Trophoblast cell (in vitro differentiated cells and primary cell): ENCODE measurements around the gene DHTKD1.
"Not testable (repeated sequence)": the region's sequence is repeated elsewhere in the genome, so short reads cannot be mapped to it uniquely, and the experiment has no call there.

Source experiments
- DNase-seq, 2 donors: peaks; one replicate each; pipeline ENCODE4 v3.0.0-alpha.2; 2016
- H2AFZ ChIP-seq: 2 replicates; pipeline ENCODE4 v1.6.1; 2013; ENCODE audit warnings: low read length, moderate library complexity, mild to moderate bottlenecking; ENCODE audit not compliant: insufficient read depth, poor library complexity
- H2AK5ac ChIP-seq: 2 replicates; pipeline ENCODE4 v1.6.1; 2013; ENCODE audit warnings: mild to moderate bottlenecking, low read length
- H2BK120ac ChIP-seq: 2 replicates; pipeline ENCODE4 v1.6.1; 2013; ENCODE audit warnings: low read length, mild to moderate bottlenecking, moderate library complexity; ENCODE audit not compliant: insufficient read depth, poor library complexity
- H2BK12ac ChIP-seq: 2 replicates; pipeline ENCODE4 v1.6.1; 2013; ENCODE audit warnings: mild to moderate bottlenecking, low read length, moderate library complexity
- H2BK5ac ChIP-seq: 2 replicates; pipeline ENCODE4 v1.6.1; 2013; ENCODE audit warnings: low read length, low read depth, moderate library complexity, mild to moderate bottlenecking; ENCODE audit not compliant: poor library complexity
- H3K14ac ChIP-seq: 2 replicates; pipeline ENCODE4 v1.6.1; 2013; ENCODE audit warnings: mild to moderate bottlenecking, low read length
- H3K18ac ChIP-seq: 2 replicates; pipeline ENCODE4 v1.6.1; 2013; ENCODE audit warnings: mild to moderate bottlenecking, low read length
- H3K23ac ChIP-seq: 2 replicates; pipeline ENCODE4 v1.6.1; 2013; ENCODE audit warnings: low read length
- H3K27ac ChIP-seq: 2 replicates; pipeline ENCODE4 v1.5.1; 2013; ENCODE audit warnings: low read depth, mild to moderate bottlenecking, inconsistent platforms, low read length, moderate library complexity
- H3K27me3 ChIP-seq: 2 replicates; pipeline ENCODE4 v1.6.1; 2013; ENCODE audit warnings: inconsistent platforms, mild to moderate bottlenecking, low read length, moderate library complexity; ENCODE audit not compliant: insufficient read depth
- H3K36me3 ChIP-seq, 2 experiments: 1 replicate in 1 of 2; 2 replicates in 1 of 2; pipeline ENCODE4 v1.6.1; 2013; ENCODE audit warnings: low read length in 2 of 2, mild to moderate bottlenecking in 2 of 2, moderate library complexity in 1 of 2; ENCODE audit not compliant: insufficient read depth in 2 of 2, control insufficient read depth in 1 of 2
- H3K4ac ChIP-seq: 2 replicates; pipeline ENCODE4 v1.6.1; 2013; ENCODE audit warnings: low read depth, mild to moderate bottlenecking, low read length, moderate library complexity
- H3K4me1 ChIP-seq, 2 experiments: 1 replicate in 1 of 2; 2 replicates in 1 of 2; pipeline ENCODE4 v1.6.1; 2013; ENCODE audit warnings: low read length in 2 of 2, mild to moderate bottlenecking in 2 of 2, moderate library complexity in 1 of 2; ENCODE audit not compliant: insufficient read depth in 2 of 2, control insufficient read depth in 1 of 2
- H3K4me2 ChIP-seq: 2 replicates; pipeline ENCODE4 v1.6.1; 2013; ENCODE audit warnings: inconsistent platforms, mild to moderate bottlenecking, low read length, moderate library complexity
- H3K4me3 ChIP-seq: 2 replicates; pipeline ENCODE4 v1.5.1; 2013; ENCODE audit warnings: mild to moderate bottlenecking, low read depth, low read length, inconsistent platforms
- H3K79me1 ChIP-seq: one replicate; pipeline ENCODE4 v1.6.1; 2013; ENCODE audit warnings: low read length
- H3K79me2 ChIP-seq: 2 replicates; pipeline ENCODE4 v1.6.1; 2013; ENCODE audit warnings: low read length, mild to moderate bottlenecking; ENCODE audit not compliant: control insufficient read depth, insufficient read depth, poor library complexity
- H3K9ac ChIP-seq: 2 replicates; pipeline ENCODE4 v1.6.1; 2013; ENCODE audit warnings: mild to moderate bottlenecking, low read length
- H3K9me3 ChIP-seq: 2 replicates; pipeline ENCODE4 v1.6.1; 2013; ENCODE audit warnings: low read depth, mild to moderate bottlenecking, control low read depth, inconsistent platforms, low read length; ENCODE audit not compliant: insufficient read depth
- H4K12ac ChIP-seq: 2 replicates; pipeline ENCODE4 v1.6.1; 2013; ENCODE audit warnings: low read depth, mild to moderate bottlenecking, low read length, moderate library complexity
- H4K8ac ChIP-seq: 2 replicates; pipeline ENCODE4 v1.6.1; 2013; ENCODE audit warnings: low read depth, mild to moderate bottlenecking, low read length, moderate library complexity
- H4K91ac ChIP-seq: one replicate; pipeline ENCODE4 v1.6.1; 2013; ENCODE audit warnings: low read depth, mild to moderate bottlenecking, low read length, moderate library complexity
- WGBS: extraction: QIAGEN DNeasy Blood & Tissue Kit; methylation state at CpG from one replicate; pipeline ENCODE4 v1.1.7; 2013; ENCODE audit warnings: missing lambda C conversion rate; ENCODE audit not compliant: insufficient read length, insufficient coverage; ENCODE audit errors: extremely low coverage; 5-methylcytosine and 5-hydroxymethylcytosine counted together

Gene DHTKD1

DNA sequence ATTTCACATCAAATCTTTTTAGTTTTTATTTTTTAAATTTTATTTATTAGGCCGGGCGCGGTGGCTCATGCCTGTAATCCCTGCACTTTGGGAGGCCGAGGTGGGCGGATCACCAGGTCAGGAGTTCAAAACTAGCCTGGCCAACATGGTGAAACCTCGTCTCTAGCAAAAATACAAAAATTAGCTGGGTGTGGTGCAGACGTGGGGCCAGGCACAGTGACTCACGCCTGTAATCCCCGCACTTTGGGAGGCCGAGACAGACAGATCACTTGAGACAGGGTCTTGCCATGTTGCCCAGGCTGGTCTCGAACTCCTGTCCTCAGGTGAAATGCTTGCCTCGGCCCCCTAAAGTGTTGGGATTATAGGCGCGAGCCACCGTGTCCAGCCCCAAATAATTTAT, 2.7 kb downstream of the DHTKD1 start:
- DNase-seq, H4K8ac ChIP-seq, H2BK120ac ChIP-seq, H3K79me2 ChIP-seq, H3K4me1 ChIP-seq, H3K27me3 ChIP-seq, H3K9me3 ChIP-seq, H3K4me2 ChIP-seq, H2BK12ac ChIP-seq, H3K4ac ChIP-seq, H3K14ac ChIP-seq, H2BK5ac ChIP-seq, H2AFZ ChIP-seq, H4K12ac ChIP-seq, H3K23ac ChIP-seq, H4K91ac ChIP-seq, H3K36me3 ChIP-seq, H3K27ac ChIP-seq, H3K9ac ChIP-seq, H2AK5ac ChIP-seq, H3K4me3 ChIP-seq, H3K18ac ChIP-seq, H3K79me1 ChIP-seq: not testable (repeated sequence)
- WGBS, result no CpG with 5 or more reads among the region's 15 CpGs

GRCh38 chr10:12073526-12073925, 4.8 kb downstream of the DHTKD1 start:
- no peak overlapping the region for H2BK120ac ChIP-seq

DNA sequence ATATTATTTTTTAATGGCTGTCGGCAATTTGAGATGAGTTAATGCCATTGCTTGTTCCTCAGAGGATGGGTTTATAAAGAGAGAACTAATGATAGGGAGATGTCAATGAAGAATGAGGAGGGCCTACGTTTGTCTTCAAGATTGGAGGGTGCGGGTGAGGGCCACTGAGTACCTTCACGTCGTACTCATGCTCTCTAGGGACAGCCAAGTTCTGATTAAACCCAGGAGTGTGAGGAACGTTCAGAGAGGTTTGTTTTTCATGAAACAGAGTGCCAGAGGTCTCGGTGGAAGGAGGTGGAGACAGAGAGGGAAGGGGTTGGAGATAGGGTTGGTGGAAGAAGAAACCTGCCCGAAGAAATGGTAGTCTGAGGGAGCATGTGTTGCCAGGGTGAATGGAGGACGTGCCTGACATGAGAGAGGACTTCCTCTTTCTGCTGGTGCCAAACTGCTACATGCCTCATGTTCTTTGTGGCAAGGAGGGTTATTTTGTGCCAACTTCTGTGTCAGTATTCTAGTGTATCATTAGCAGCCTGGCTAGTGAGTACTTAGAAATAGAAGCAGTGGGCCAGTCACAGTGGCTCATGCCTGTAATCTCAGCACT, 8.9 kb downstream of the DHTKD1 start:
- WGBS, result no CpG with 5 or more reads among the region's 9 CpGs

More at GRCh38 chr10:12073526-12073925, 4.8 kb downstream of the DHTKD1 start:
- Histone ChIP-seq H3K4me3 (no peak overlapping the region), H3K9me3 (no peaks in the 10 kb centered on the region), H3K4ac (no peak overlapping the region), H3K27me3 (no peaks in the 10 kb centered on the region), H3K4me2 (no peak overlapping the region), H2AK5ac (no peak overlapping the region), H3K27ac (no peak overlapping the region), H3K4me1 (peaks cover 0 to 3% of the 10 kb centered on the region in 2 experiments), H3K36me3 (peaks cover 4 to 12% of the 10 kb centered on the region in 2 experiments), H2BK12ac (no peak overlapping the region), H2AFZ (no peak overlapping the region), H4K91ac (no peak overlapping the region), H3K79me2 (peaks cover 4% of the 10 kb centered on the region), H4K8ac (no peak overlapping the region), H3K18ac (no peak overlapping the region), H2BK5ac (no peak overlapping the region), H3K14ac (no peak overlapping the region), H3K23ac (no peak overlapping the region), H3K79me1 (peaks cover 4% of the 10 kb centered on the region), H4K12ac (no peak overlapping the region), H3K9ac (peak overlapping the region; percentile 7)
- no CpG with 5 or more reads among the region's 4 CpGs for WGBS
- no peak for DNase-seq

DNA sequence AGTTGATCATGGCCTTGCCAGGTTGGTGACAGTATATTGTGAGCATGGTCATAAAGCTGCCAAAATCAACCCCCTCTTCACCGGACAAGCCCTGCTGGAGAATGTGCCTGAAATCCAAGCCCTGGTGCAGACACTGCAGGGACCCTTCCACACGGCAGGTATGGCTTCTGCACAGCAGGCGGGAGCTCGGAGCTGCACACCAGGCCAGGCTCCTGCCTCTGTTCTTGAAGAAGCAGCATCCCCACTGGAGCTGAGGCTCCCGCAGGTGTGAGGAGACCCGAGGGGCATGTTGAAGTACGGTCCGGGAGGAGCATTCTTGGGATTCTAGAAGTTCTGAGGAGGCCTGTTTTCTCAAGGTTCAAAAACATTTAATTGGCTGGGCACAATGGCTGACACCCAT, 12.7 kb downstream of the DHTKD1 start:
- H3K27ac ChIP-seq, result no peak overlapping the region
- no peak overlapping the region for H3K4ac ChIP-seq
- H3K9ac ChIP-seq, result no peak overlapping the region
- H3K4me3 ChIP-seq, result no peak overlapping the region
- H3K79me2 ChIP-seq, result peaks cover 2% of the 10 kb centered on the region
- H2BK120ac ChIP-seq, result no peak overlapping the region
- H2AFZ ChIP-seq, result no peak overlapping the region
- H4K12ac ChIP-seq, result peak overlapping the region; percentile 70
- no CpG with 5 or more reads among the region's 8 CpGs for WGBS
- H3K4me1 ChIP-seq, result peaks cover 2 to 3% of the 10 kb centered on the region in 2 experiments
- peaks cover 20 to 28% of the 10 kb centered on the region in 2 experiments for H3K36me3 ChIP-seq
- H3K79me1 ChIP-seq, result no peaks in the 10 kb centered on the region
- no peak overlapping the region for H2BK5ac ChIP-seq
- H4K8ac ChIP-seq, result no peak overlapping the region
- H2BK12ac ChIP-seq, result no peak overlapping the region
- no peaks in the 10 kb centered on the region for H3K27me3 ChIP-seq
- no peak overlapping the region for H2AK5ac ChIP-seq
- no peak overlapping the region for H3K23ac ChIP-seq
- no peak overlapping the region for H4K91ac ChIP-seq
- H3K18ac ChIP-seq, result no peak overlapping the region
- H3K9me3 ChIP-seq, result no peaks in the 10 kb centered on the region
- H3K4me2 ChIP-seq, result no peak overlapping the region
- H3K14ac ChIP-seq, result no peak overlapping the region
- no peak for DNase-seq

More for the DNA sequence above, 8.9 kb downstream of the DHTKD1 start:
- Histone ChIP-seq H2BK5ac (no peak overlapping the region), H3K36me3 (peaks cover 7 to 18% of the 10 kb centered on the region in 2 experiments), H2AFZ (no peak overlapping the region), H3K79me2 (peaks cover 2% of the 10 kb centered on the region), H4K8ac (no peak overlapping the region), H3K14ac (no peak overlapping the region), H2BK12ac (no peak overlapping the region), H3K27ac (no peak overlapping the region), H3K4me1 (peaks cover 2 to 3% of the 10 kb centered on the region in 2 experiments), H3K4me2 (no peak overlapping the region), H3K79me1 (no peaks in the 10 kb centered on the region), H3K9me3 (no peaks in the 10 kb centered on the region), H3K4ac (peak overlapping the region; percentile 27), H3K4me3 (no peak overlapping the region), H3K27me3 (no peaks in the 10 kb centered on the region), H2AK5ac (no peak overlapping the region), H4K12ac (no peak overlapping the region), H2BK120ac (no peak overlapping the region), H4K91ac (no peak overlapping the region), H3K23ac (no peak overlapping the region), H3K9ac (no peak overlapping the region), H3K18ac (no peak overlapping the region)
- DNase-seq, result no peak
